A673 (cell line): ENCODE data around the gene TTC38. TPM values are rescaled to one million over a fixed set of nuclear protein-coding genes. Genes with fewer than 3 reads are reported as not detected.

Experiments
- BruUV-seq: library from RNA; stranded (reverse); fragments of 400-500 nt; replicated peaks from 2 replicates; lab custom pipeline; 2021; lab: Mats Ljungman, UMichigan
- CTCF ChIA-PET: fragments of 300-600 bp; sonication (Branson Sonifier 250); formaldehyde crosslinking; loops from one replicate; lab custom pipeline; 2022; ENCODE audit warnings: antibody characterized with exemption; lab: Charles Lee
- POLR2A ChIA-PET: fragments of 300-600 bp; sonication (Branson Sonifier 250); formaldehyde crosslinking; loops from one replicate; lab custom pipeline; 2022; ENCODE audit warnings: antibody characterized with exemption; ENCODE audit not compliant: low non-redundant PET; lab: Charles Lee
- DNase-seq: peaks from one replicate; pipeline ENCODE4 v3.0.0-alpha.2; 2015; ENCODE audit warnings: low spot score
- H3K27ac ChIP-seq: fragments of 200-600 bp; sonication (generic); 2 replicates; pipeline ENCODE4 v1.5.1; 2016; ENCODE audit warnings: mixed run types, low read depth, mild to moderate bottlenecking, mixed read lengths, antibody characterized with exemption, low read length; ENCODE audit not compliant: poor library complexity, severe bottlenecking
- H3K27me3 ChIP-seq: fragments of 200-600 bp; sonication (generic); replicated peaks from 2 replicates; pipeline ENCODE4 v1.6.1; 2017; ENCODE audit warnings: mixed run types, low read depth, mild to moderate bottlenecking, mixed read lengths, antibody characterized with exemption, low read length; ENCODE audit not compliant: insufficient read depth, poor library complexity
- H3K36me3 ChIP-seq: fragments of 200-600 bp; sonication (generic); 2 replicates; pipeline ENCODE4 v1.6.1; 2016; ENCODE audit warnings: mixed run types, mild to moderate bottlenecking, mixed read lengths, antibody characterized with exemption, low read length; ENCODE audit not compliant: insufficient read depth, poor library complexity, severe bottlenecking
- H3K4me1 ChIP-seq: fragments of 200-600 bp; sonication (generic); 2 replicates; pipeline ENCODE4 v1.6.1; 2017; ENCODE audit warnings: mixed run types, mild to moderate bottlenecking, mixed read lengths, antibody characterized with exemption, low read length; ENCODE audit not compliant: insufficient read depth, poor library complexity, severe bottlenecking
- H3K4me3 ChIP-seq: fragments of 200-600 bp; sonication (generic); 2 replicates; pipeline ENCODE4 v1.5.1; 2016; ENCODE audit warnings: low read depth, mixed run types, mild to moderate bottlenecking, mixed read lengths, low read length; ENCODE audit not compliant: poor library complexity, severe bottlenecking
- H3K9me3 ChIP-seq: fragments of 200-600 bp; sonication (generic); 2 replicates; pipeline ENCODE4 v1.6.1; 2016; ENCODE audit warnings: mixed run types, low read depth, mild to moderate bottlenecking, mixed read lengths, antibody characterized with exemption, low read length; ENCODE audit not compliant: poor library complexity, severe bottlenecking
- EZH2 ChIP-seq: fragments of 200-600 bp; sonication (generic); IDR thresholded peaks from 2 replicates; pipeline ENCODE4 v1.6.1; 2017; ENCODE audit warnings: borderline replicate concordance, low read depth, mild to moderate bottlenecking, mixed read lengths, antibody characterized with exemption, low read length; ENCODE audit not compliant: poor library complexity, severe bottlenecking
- intact Hi-C: fragments of 100-400 bp; cut with micrococcal nuclease; formaldehyde crosslinking; loops from one replicate; pipeline ENCODE4 v1.10.0; 2022; ENCODE audit not compliant: unreplicated experiment
- total RNA-seq: library from RNA; stranded (reverse); gene quantifications from 2 replicates; pipeline ENCODE4 v1.2.3, GENCODE V29; 2021
- TF ChIP-seq, protein P1 (sequence below): fragments of 300-800, 200-600 bp; sonication (generic); conservative IDR thresholded peaks from 2 replicates; pipeline ENCODE4 v1.5.1; 2017; ENCODE audit warnings: low read depth, mild to moderate bottlenecking, antibody characterized with exemption, low read length, moderate library complexity, mixed read lengths

The TTC38 gene
- total RNA-seq, 1 experiment from 2014 or later, result 11.4 TPM

DNA sequence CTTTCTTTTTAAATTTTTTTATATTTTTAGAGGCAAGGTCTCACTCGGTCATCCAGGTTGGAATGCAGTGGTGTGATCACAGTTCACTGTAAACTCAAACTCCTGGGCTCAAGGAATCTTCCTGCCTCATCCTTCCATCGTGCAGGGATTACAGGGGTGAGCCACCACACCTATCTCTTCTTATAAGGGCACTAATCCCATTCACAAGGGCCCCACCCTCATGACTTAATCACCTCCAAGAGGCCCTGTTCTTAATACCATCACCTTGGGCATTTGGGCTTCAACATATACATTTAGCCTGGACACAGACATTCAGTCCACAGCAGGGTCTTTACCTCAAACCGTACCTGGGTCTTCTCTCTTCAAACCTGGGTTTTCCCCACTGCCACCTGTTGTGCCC lies 24.4 kb downstream of the TTC38 start:
- Histone ChIP-seq H3K36me3 (no peaks in the 10 kb centered on the region), H3K27ac (no peak overlapping the region), H3K9me3 (no peaks in the 10 kb centered on the region), H3K27me3 (no peaks in the 10 kb centered on the region), H3K4me1 (peaks cover 19% of the 10 kb centered on the region), H3K4me3 (no peak overlapping the region)
- CTCF ChIA-PET, result no interaction called here
- POLR2A ChIA-PET, result no interaction called here
- DNase-seq, result no peak
- TF ChIP-seq, protein P1, sequence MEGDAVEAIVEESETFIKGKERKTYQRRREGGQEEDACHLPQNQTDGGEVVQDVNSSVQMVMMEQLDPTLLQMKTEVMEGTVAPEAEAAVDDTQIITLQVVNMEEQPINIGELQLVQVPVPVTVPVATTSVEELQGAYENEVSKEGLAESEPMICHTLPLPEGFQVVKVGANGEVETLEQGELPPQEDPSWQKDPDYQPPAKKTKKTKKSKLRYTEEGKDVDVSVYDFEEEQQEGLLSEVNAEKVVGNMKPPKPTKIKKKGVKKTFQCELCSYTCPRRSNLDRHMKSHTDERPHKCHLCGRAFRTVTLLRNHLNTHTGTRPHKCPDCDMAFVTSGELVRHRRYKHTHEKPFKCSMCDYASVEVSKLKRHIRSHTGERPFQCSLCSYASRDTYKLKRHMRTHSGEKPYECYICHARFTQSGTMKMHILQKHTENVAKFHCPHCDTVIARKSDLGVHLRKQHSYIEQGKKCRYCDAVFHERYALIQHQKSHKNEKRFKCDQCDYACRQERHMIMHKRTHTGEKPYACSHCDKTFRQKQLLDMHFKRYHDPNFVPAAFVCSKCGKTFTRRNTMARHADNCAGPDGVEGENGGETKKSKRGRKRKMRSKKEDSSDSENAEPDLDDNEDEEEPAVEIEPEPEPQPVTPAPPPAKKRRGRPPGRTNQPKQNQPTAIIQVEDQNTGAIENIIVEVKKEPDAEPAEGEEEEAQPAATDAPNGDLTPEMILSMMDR, result no peak
- TF ChIP-seq EZH2, result no peak
- BruUV-seq, result no TSS peak
- intact Hi-C loops, result no loop called here

DNA sequence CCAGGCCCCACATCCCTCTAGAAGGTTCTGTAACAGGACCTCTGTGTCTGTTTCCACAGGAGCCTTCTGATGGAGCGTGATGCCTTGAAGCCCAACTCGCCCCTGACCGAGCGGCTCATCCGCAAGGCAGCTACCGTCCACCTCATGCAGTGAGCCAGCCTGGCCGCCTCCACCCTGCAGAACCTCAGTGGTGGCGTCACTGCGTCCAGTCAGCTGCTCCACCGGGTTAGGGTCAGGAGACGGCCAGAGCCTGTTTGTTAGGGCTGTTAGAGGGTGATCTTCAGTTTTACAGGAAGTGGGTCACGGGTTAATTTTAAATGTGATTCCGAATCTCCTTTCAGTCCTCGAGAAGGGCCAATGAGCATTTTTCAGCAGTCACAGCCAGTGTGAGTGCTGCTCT lies 24.9 kb downstream of the TTC38 start:
- no peak for DNase-seq
- ChIA-PET CTCF (no interaction called here), POLR2A (no interaction called here)
- H3K27ac ChIP-seq, result peak overlapping the region; percentile 26
- no TSS peak for BruUV-seq
- H3K4me1 ChIP-seq, result peaks cover 19% of the 10 kb centered on the region
- no peaks in the 10 kb centered on the region for H3K9me3 ChIP-seq
- intact Hi-C loops, result no loop called here
- H3K36me3 ChIP-seq, result no peaks in the 10 kb centered on the region
- TF ChIP-seq EZH2, result no peak
- TF ChIP-seq, protein P1, result no peak
- H3K27me3 ChIP-seq, result no peaks in the 10 kb centered on the region
- H3K4me3 ChIP-seq, result no peak overlapping the region

DNA sequence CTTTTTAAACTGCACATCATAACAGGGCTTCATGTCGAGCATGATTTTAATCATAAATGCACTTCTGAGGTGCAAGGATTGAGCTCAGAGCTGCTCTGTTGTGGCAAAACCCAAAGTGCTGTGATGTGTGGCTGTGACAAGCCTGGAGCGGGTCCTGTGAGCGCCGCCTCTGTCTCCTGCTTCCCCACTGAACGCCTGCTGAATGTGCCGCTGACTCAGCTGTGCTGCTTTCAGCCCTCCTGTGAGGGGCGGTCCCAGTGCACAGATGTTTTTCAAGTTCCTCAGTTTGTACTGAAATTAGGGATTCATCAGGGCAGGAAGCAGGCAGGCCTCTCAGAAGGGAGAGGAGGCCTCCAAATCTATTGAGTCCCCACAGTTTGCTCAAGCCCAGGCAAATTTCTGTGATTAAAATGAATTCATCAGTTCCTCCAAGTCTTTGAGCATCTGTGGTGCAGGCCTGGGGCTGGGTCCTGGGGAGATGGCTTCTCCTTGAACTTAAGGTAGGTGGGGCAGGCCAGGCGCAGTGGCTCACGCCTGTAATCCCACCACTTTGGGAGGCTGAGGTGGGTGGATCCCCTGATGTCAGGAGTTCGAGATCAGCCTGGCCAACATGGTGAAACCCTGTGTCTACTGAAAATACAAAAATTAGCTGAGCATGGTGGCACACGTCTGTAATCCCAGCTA lies 25.9 kb downstream of the TTC38 start:
- H3K27me3 ChIP-seq, result no peaks in the 10 kb centered on the region
- ChIA-PET CTCF (no interaction called here), POLR2A (no interaction called here)
- peak overlapping the region; percentile 26 for H3K27ac ChIP-seq
- peak; percentile 69 for DNase-seq
- no peak for TF ChIP-seq EZH2
- no peaks in the 10 kb centered on the region for H3K9me3 ChIP-seq
- H3K4me1 ChIP-seq, result peaks cover 26% of the 10 kb centered on the region
- BruUV-seq, result no TSS peak
- peaks cover 4% of the 10 kb centered on the region for H3K36me3 ChIP-seq
- H3K4me3 ChIP-seq, result no peak overlapping the region
- intact Hi-C loops, result no loop called here

DNA sequence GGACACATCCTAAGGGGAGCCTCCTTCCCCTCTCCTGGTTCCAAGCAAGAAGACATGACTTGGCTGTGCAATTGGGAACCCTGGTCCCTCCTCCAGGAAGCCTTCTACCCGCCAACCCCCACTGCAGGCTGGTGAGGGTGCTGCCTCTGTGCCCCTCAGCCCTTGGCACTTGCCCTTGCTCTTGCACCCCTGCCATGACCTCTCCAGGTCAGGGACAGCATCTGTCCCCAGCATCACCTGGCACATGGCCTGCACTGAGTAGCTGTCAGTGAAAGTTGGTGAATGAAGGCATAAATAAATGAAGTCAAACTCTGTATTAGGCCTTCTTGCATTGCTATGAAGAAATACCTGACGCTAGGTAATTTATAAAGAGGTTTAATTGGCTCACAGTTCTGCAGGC lies 27.0 kb downstream of the TTC38 start:
- peaks cover 14% of the 10 kb centered on the region for H3K36me3 ChIP-seq
- CTCF ChIA-PET, result no interaction called here
- no peak for DNase-seq
- no peak for TF ChIP-seq EZH2
- TF ChIP-seq, protein P1, result no peak
- intact Hi-C loops, result no loop called here
- BruUV-seq, result no TSS peak
- no peaks in the 10 kb centered on the region for H3K9me3 ChIP-seq
- POLR2A ChIA-PET, result no interaction called here
- no peaks in the 10 kb centered on the region for H3K27me3 ChIP-seq
- no peak overlapping the region for H3K4me3 ChIP-seq
- no peak overlapping the region for H3K27ac ChIP-seq
- H3K4me1 ChIP-seq, result peaks cover 28% of the 10 kb centered on the region
